GM19328 (cell line): ENCODE results near the gene XPNPEP1.

Experiments
- ATAC-seq: cut with Tn5 transposase; IDR thresholded peaks from one replicate; pipeline ENCODE4 v1.9.1; 2021; ENCODE audit warnings: mild to moderate bottlenecking, moderate library complexity; ENCODE audit not compliant: unreplicated experiment

XPNPEP1 gene

DNA sequence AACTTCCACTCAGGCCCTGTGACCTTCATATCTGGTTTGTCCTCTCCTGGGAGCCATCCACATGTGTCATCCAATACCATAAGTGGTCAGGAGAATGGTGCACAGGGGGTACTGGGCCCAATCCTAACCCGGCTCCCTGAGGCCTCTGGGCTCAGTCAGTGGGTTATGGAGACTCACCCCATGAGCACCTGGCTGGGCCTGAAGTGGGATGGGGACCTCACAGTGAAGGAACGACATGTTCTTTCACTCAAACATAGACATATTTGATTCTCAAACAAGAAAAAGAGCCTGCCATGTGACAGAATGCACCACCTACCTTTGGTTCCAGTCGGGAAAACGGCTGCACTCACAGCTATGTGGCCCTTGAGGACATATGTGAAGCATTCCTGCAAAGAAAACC is 51.8 kb downstream of the XPNPEP1 start:
- no peak for ATAC-seq

DNA sequence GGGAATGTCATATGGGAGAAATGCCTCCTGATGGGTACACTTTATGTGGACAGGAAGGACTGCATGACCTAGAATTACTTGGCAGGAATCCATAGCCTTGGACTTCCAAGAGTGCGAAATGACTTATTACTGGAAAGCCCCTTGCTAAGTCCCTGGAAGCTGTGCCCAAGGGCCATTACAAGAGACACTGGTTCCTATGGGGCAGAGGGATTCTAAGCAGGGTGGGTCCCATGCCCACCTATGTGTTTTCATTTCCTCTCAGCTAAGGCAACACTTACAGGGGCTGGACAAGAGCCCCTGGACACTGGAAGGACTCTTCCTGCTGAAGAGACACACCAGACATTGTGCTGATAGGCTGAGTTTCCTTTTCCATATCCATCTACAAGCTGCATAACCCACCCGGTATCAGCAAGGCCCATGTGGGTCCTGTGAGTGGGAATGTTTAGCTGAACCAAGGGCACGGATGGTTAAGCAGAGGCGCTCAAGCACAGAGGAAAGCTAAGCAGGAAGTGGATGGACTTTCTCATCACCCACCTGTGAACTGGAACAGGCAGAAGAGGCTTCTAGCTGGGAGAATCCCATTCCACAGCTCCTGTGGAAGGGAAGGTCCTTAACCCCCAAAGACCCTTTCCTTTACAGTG is 56.2 kb downstream of the XPNPEP1 start:
- ATAC-seq: no peak

DNA sequence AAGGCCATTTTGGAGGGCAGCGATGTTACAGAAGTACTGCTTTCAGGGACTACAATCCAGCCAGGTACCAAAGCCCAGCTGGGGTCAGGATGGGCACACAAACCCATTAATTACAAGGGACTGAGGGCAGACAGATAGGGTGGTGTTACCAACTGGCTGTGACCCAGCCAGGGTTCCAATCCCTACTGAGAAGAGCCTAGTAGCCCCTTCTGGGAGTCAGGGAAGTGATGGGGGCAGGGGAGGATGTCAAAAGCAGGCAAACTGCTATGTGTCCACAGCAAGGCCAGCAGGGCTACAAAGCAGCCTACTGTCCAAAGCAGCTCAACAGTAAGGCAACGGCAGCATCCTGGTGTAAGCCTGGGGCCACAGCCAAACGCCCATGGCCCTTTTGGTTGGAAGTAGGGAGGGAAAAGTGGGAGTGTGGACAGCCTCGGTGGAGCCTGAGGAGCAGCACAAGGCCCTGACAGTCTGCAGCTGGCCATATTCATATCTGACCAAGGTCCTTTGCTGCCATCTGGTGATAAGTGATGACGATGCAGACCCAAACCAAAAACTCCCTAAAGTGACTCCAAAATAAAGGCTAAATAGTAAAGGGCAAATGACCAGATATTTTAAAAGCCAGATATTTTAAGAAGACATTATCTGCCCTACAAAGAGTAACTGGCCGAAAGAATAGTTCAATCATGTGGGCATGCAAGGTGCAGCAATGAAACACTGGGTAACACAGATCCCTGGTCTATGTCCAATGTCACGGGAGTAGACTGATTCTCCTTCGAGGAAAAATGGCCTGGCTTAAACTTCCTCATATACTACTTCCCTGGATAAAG is 56.9 kb downstream of the XPNPEP1 start:
- no peak for ATAC-seq

DNA sequence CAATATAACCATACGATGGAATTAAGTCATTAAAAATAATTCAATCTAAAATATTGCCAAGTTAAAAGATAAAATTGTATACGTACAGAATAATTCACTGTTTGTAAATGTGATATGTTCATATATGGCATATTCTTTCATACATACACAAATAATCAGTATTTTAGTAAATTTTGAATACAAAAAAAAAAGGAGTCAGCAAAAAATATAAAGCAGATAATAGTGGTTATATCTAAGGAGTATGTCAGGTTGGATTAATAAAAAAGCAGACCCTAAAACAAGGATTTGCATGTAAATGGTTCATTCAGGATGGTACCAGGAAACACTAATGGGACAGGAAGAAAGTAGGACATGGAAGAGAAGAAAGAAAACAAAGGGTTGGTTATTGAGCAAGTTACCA is 59.5 kb downstream of the XPNPEP1 start:
- no peak for ATAC-seq

DNA sequence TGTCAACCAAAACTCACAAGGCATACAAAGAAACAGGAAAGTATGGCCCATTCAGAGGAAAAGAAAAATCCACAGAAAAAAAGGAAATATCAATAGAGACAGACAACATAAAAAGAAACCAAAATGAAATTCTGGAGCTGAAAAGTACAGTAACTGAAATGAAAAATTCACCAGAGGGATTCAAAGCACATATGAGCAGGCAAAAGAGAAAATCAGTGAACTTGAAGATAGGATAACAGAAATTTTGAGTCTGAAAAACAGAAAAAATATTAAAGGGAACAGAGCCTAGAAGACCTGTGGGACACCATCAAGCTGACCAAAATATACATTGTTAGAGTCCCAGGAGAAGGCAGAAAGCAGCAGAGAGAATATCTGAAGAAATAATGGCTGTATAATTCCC is 60.6 kb downstream of the XPNPEP1 start:
- ATAC-seq: no peak

DNA sequence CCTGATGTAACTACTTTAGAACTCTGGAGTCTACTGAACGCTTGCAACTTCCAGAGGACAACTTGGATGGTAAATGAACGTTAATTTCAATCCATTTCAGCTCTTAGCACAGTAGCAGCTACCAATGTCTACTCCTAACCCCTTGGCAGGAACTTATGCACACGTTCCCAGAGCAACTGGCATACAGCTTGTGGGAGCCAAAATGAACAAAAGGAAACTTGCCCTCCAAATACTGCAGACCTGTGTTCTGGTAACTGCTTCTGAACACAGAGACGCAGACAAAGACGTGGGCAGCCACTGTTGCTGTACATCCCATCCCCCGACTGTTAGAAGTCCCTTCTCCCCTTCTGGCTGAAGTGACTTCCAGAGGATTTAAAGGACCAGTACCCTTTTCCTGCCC is 61.3 kb downstream of the XPNPEP1 start:
- no peak for ATAC-seq

DNA sequence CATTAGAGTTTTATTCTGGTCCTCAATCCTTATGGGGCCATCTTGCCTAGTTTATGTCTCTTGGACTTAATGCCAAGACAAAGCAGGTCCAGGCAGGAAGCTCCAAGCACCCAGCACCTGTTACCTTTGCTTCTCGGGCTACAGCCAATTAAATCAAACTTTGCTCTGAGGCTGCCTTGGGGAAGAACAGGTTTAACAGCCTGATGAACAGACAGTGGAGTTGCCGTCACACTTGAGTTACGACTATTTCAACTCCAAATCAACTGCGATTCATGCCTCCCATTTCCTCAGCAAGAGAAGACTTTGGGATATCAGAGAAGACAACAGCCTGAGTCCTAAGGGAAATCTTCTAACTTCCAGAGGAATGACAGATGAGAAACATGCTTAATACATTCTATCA is 62.2 kb downstream of the XPNPEP1 start:
- ATAC-seq: no peak

DNA sequence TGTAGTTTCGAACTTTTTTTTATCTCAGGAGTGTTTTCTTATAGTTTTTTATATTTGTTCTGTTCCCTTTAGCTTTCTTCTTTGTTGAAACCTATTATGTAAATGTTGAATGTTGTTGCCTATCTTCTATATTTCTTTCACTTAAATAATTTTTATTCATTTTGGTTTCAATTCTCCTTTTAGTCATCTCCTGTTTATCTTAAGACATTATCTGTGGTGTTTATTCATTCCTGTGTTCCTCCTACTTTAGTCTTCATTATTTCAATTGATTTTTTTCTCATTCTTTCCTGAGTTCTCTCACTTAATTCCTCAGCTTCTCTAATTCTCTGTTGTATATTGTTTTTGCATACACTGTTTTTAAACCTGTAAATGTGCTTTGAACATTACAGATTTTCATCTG is 64.1 kb downstream of the XPNPEP1 start:
- no peak for ATAC-seq

DNA sequence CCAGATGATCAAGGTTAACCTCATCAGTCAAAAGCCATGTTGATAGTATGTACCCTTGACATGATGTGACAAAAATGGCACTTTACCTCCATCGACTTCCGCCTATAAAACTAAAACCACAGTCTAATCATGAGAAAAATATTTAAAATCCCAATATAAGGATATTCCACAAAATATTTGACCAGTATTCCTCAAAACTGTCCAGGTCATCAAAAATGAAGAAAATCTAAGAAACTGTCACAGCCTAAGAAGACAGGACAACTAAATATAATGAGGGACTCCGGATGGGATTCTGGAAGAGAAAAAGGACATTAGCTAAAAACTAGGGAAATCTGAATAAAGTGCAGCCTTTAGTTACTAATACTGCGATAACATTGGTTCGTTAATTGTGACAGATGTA is 67.6 kb downstream of the XPNPEP1 start:
- no peak for ATAC-seq

DNA sequence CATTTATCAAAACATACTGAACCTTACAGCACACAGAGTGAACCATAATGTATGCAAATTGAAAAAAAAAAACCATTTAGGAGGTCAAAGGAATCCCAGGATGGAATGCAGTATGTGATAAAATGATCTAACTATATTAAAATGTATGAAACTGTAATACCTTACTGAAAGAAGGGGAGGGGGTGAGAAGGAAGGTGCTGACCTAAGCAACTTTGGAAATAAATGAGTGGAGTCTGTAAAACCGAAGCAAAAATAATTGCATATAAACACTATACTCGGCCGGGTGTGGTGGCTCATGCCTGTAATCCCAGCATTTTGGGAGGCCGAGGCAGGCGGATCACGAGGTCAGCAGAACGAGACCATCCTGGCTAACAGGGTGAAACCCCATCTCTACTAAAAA is 69.4 kb downstream of the XPNPEP1 start:
- no peak for ATAC-seq

DNA sequence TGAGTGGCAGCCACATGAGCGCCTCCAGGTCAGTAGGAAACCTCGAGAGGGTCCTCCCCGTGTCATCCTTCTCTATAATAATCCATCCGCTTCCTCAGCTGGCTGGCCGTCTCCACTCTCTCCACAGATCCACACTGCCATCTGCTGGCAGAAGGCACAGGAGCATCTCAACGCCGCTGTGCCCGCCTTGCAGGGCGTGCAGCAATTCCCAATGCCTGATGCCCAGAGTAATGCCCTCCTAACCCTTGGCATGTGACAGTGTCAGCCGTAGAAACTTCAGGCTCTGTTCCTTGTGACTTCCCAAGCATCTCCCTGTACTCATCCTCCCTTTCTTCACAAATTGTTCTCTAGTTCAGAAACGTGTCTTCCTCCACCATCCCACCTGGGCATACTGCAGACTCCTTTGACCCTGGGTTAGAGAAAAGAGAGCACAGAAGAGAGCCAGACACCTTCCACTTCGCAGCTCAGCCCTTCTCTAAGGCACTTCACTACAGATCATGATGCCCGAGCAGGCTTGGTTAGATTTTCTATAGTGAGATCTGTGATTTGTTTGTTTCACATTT is 70.8 kb downstream of the XPNPEP1 start:
- ATAC-seq: peak; percentile 84

DNA sequence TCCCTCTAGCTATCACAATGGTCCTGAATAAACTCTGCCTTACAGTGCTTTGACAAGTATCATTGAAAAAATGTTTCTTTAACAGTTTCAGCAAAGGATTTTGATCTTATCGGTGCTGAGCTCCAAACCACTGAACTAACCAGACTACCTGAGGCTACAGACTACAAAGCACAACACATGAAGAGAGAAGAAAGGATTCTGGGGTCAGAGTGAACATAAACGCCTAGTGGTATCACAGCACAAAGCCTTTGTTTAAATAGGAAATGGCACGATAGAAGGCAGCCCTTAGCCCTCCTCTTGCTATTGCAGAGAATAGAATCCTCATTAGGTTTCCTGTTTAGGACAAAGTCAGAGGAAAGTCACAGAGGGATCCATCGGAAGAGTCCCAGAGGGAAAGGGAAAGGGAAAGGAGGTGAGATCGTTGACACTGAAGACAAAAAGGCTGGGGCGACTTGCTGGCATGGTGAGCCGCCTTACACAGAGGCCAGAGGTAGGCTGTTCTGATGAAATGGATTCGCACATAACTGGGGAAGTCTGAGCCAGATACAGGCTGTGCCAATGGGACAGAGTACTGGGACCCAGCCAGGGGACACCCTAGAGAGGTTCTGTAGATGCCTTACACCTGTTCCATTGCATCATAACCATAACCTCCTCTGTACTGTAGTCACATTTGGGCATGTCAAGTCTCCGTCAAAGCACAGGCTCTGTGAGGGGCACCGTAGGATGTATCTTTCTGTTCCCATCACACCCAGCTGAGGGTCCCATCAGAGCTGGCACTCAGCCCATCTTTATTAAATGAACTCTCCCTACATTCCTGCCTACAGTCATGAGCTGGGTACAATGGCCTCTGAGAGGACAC is 71.5 kb downstream of the XPNPEP1 start:
- ATAC-seq: peak; percentile 4

DNA sequence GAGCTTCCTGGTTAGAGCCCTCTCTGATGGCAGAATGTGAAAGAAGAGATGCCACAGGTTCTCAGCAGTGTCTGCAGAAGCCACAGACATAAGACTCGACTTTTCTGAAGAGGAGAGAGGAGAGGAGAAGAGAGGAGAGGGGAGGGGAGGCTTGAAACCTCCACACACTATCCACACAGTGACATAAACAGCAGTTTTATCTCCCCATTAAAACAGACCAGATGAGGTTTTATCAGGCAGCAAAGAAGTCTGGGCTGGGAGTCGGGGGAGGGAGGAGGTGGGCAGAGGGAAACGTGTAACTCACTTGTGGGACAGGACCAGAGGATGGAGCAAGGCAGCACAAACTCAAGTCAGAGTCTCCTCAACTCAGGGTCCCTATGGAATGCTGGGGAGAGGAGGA is 76.5 kb downstream of the XPNPEP1 start:
- ATAC-seq: no peak

DNA sequence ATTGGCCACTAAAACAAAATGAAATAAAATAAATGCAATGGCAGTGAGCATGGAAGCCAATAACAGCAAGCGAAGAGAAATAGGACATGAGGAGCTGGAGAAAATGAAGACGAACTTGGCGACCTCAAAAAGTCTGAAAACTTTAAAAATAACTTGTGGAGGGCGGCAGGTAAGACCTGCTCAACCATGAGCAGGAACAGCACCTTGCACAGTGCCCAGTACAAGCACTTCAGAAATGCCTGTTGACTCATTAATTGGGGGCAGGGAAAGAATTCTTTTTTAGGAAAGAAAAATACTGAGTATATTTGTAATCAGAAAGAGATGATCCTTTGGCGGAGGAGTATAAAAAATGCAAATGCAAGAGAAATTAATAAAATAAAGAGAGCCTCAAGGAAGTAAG is 78.0 kb downstream of the XPNPEP1 start:
- no peak for ATAC-seq

DNA sequence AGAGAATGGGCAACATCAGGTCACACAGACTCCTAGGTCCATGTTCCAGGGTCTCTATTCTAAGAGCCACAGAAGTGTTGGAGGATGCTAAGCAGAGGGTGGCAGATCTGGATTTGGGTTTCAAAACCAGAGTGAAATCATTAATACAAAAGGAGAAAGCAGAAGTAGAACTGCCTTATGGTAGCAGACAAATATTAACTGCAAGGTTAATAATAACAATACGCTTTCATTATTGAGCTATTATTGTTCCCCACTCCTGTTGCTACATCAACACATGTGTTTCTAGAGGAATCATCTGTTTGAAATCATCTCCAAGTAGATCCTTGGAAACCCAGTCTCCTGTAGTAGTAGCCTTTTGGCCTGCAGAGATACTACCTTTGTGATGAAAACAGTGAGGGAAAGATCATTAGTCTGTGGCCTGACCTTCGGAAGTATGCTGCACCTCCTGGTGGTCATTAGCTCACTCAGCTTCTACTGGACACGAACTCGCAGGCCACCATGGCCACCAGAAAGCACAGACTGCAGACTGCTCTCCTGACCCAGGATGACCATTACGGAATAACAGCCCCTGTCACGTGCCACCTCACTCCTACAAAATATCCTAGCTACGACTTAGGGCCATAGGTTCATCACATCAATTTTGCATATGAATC is 84.6 kb downstream of the XPNPEP1 start:
- ATAC-seq: no peak

DNA sequence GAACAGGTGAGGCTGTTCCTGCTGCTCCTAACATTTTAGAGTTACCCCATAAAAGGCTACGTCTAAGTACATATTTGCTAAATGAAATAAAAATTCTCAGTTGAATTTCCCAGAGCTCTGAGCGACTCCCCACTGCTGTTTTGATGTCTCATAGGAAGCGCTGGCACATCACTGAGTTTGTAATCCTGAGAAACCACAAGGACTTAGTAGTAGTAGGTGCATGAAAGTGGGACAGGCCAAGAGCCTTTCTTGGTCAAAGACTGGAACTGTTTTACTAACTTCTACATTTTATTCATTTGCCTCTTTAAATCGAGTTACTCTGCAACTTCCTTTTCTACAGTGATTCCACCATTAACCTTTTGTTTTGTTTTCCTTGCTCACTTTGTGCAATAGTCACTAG is 85.9 kb downstream of the XPNPEP1 start:
- no peak for ATAC-seq

DNA sequence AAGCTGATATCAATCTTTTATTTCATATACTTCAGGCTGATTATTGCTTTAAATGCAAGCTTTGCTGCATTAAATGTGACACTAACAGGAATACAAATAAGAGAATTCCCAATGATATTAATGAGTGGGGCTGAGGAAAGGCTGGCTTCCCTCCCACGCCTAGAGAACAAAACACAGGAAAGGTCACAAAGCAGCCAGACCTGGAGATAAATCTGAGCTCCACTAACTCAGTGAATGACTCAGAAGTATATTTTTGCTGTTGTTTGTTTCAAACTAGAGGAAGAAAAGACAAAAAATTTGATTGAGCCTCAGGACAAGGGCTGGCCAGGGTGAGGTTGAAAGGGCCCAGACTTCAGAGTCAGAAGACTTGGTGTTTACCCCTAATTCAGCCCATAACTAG is 88.1 kb downstream of the XPNPEP1 start:
- no peak for ATAC-seq

DNA sequence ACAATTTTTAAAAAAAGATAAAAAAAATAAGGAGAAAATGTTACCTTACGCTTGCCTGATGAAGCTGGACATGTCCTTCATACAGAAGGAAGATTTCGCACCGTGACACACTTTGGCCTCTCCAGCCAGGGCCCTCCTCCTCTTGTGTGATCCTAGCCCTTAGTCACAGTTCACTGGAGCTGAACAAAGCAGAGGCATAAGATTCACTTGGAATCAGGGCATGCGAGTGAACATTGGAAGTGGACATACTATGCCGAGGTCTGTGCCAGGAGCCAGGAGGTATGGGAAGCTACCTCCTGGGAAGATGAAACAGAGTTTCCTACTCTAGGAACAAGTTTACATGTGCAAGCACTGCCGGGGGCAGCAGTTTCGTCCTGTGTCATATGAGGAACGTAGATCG is 91.5 kb downstream of the XPNPEP1 start:
- ATAC-seq: no peak

DNA sequence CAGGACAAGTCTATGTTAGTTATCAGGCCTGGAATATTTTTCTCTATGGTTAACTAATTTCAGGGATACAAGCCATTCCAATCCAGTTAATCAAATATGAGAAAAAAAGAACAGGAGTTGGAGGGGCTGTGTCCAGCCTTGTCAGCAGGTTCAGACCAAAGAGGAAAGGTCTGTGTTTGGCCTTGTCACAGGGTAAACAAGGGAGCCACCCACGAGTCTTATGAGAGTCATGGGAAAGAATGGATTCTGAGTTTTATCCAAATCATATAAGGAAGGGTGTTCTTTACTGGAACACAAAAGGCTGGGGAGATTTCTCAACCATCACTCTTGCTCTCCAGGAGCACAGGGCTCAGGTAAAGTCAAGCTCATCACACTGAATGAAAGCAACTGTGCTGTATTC is 99.1 kb downstream of the XPNPEP1 start:
- ATAC-seq: no peak

DNA sequence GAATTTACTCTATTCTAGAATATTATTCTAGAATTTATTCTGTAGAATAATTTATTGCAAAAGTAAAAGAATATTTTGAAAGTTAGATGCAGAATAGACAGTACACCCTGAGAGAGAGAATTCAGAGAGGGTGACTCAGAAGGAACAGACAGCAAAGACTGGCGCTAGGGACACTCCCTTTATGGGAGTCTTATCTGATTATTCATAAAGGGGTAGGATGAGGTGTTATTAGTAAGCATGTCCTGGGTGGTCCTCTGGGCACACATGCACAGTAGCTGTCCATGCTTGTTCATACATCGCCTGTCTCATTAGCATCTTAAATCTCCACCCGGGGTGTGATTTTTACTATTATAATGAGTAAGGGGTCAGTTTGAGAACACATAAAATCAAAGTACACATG is 100.1 kb downstream of the XPNPEP1 start:
- no peak for ATAC-seq

DNA sequence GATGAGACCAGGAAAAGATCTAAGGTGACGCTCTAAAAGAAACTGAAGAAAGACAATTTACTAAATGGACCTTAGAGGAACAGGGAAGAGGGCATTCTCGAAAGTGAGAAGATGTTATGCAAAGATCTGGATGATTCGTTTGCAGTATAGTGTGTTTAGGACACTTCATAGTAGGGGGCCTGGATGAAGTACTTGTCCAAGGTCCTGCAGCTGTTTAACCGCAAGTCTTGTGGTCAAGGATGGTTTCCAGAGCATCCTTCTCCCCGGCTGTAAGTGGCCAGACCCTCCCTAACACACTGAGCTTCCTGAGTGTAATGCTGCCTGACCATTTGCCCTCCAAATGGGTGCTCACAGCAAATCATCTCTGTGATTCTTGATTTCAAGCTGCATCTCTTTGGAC is 101.6 kb downstream of the XPNPEP1 start:
- ATAC-seq: no peak
